ENCODE data around the gene NOXO1.

NOXO1 gene

DNA sequence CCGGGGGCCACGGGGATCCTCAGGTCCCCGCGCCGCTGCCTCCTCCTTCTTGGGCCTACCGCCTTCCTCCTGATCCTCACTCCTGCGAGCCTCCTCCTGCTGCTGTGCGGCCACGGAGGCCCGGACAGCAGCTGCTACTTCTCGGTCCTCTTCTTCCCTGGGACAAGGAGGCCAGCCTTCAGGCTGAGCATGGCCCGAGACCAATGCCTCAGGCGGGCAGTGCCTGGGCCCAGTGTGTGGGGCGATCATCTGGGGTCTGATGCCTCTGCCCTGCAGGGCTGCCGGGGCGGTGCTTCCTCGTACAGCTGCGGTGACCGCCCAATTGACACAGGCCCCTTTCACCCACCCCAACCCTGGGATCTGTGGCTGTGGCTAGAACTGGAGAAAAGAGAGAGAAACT is 19.8 kb upstream of the NOXO1 start:
- no peak for DNase-seq
- no peaks in the 10 kb centered on the region for H3K27me3 Mint-ChIP-seq (ENCODE audit: low read depth, poor library complexity)
- TF ChIP-seq, protein P1, sequence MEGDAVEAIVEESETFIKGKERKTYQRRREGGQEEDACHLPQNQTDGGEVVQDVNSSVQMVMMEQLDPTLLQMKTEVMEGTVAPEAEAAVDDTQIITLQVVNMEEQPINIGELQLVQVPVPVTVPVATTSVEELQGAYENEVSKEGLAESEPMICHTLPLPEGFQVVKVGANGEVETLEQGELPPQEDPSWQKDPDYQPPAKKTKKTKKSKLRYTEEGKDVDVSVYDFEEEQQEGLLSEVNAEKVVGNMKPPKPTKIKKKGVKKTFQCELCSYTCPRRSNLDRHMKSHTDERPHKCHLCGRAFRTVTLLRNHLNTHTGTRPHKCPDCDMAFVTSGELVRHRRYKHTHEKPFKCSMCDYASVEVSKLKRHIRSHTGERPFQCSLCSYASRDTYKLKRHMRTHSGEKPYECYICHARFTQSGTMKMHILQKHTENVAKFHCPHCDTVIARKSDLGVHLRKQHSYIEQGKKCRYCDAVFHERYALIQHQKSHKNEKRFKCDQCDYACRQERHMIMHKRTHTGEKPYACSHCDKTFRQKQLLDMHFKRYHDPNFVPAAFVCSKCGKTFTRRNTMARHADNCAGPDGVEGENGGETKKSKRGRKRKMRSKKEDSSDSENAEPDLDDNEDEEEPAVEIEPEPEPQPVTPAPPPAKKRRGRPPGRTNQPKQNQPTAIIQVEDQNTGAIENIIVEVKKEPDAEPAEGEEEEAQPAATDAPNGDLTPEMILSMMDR (IDR thresholded peaks at IDR 0.05): no peak
- H3K9me3 Mint-ChIP-seq: no peaks in the 10 kb centered on the region
- H3K27ac Mint-ChIP-seq: no peak overlapping the region
- no peak overlapping the region for H3K4me3 Mint-ChIP-seq
- H3K4me1 Mint-ChIP-seq: peaks cover 17% of the 10 kb centered on the region
- H3K36me3 Mint-ChIP-seq (ENCODE audit: low read depth): peaks cover 21% of the 10 kb centered on the region

DNA sequence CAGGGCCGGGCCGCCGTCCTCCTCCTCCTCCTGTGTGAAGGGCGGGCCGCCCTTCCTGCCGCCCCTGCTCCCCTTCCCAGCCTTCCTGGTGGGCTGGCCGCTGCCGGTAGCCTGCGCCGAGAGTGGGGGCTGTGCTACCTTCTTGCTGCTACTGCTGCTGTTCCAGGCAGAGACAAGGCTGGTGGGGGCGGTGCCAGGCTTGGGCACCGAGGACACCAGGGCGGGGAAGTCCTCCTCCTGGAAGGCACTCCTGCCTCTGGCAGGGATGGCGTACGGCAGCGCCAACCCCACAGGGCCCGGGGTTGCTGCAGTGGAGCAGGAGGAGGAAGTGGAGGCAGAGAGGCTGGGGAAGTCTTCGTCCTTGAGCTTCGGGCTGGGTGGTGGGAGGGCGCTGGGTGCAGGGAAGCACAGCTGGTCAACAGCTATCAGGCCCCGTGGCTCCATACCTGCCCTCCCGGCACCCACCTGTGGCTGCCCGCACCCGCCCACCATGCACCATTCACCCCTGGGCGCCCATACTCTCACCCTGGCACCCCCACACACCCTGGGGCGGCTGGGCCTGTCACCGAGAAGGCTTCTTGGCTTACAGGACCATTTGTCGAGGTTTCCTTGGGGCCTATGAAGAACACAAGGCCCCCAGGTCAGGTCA is 18.7 kb upstream of the NOXO1 start:
- peaks cover 28% of the 10 kb centered on the region for H3K36me3 Mint-ChIP-seq (ENCODE audit: low read depth)
- DNase-seq: no peak
- no peaks in the 10 kb centered on the region for H3K9me3 Mint-ChIP-seq
- H3K27me3 Mint-ChIP-seq (ENCODE audit: low read depth, poor library complexity): no peaks in the 10 kb centered on the region
- TF ChIP-seq, protein P1 (IDR thresholded peaks at IDR 0.05): no peak
- no peak overlapping the region for H3K27ac Mint-ChIP-seq
- H3K4me1 Mint-ChIP-seq: peaks cover 9% of the 10 kb centered on the region
- H3K4me3 Mint-ChIP-seq: no peak overlapping the region

DNA sequence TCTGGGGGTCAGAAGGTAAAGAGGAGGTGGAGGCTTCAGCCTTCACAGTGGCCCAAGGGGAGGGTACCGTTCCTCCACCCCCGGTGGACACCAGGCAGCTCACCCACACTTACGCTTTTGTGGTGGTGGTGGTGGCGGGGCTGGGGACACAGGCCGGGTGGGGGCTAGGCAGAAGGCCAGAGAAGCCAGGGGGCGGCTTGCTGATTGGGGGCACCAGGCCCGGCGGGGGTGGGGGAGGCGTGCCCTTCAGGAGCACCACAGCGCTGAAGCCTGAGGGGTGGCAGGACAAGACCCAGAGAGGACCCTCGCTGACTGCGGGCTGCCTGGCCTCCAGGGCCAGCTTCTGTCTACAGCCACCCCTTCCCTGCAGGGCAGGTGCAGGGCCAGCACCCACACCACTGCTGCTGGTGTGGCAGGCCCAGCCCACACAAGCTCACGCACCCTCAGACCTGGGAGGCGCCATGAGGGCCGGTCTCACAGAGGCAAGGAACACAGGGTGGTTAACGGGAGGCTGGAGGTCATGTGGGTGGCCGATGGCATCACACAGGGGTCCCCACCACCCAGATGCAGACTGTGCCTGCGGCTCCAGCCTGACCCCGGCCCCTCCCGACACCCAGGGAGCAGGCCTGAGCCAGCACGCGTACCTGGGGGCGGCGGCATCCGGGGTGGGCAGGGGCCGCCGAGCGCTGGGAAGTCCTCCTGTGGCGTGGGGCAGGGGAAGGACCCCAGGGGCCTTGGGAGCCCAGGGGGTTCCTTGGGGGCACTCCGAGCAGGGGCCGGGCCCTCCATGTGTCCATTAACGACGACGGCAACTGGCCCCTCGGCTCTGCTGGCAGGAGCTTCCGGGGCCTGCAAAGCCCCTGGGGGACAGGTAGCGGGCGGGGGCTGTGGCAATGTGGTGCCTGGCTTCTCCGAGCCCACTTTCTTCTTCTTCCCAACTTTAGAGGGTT is 17.9 kb upstream of the NOXO1 start:
- DNase-seq: no peak
- Mint-ChIP-seq H3K27me3 (ENCODE audit: low read depth, poor library complexity) (peaks cover 1% of the 10 kb centered on the region), H3K4me1 (peaks cover under 1% of the 10 kb centered on the region), H3K27ac (no peak overlapping the region), H3K36me3 (ENCODE audit: low read depth) (peaks cover 28% of the 10 kb centered on the region), H3K4me3 (no peak overlapping the region), H3K9me3 (no peaks in the 10 kb centered on the region)
- TF ChIP-seq, protein P1 (IDR thresholded peaks at IDR 0.05): no peak

DNA sequence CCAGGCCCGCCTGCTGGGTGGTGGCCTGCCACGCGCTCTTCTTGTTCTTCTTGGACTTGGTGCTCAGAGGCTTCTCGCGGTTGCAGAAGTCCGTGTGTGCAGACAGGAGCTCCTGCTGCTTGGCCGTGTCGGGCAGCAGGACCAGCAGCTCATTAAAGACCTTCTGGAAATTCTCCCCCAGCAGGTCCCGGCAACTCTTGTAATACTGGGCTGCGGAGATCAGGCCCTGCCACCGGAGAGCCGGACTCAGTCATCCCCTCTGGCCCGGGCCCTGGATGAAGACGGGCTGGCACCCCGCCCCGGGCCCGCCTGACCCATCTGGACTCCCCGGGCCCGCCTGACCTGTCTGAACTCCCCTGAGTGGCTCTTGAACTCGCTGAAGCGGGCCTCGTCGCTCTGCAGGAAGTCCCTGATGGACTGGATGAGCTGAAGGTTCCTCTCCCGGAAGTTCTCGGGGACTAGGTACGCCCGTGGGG is 17.1 kb upstream of the NOXO1 start:
- Mint-ChIP-seq H3K27ac (no peak overlapping the region), H3K4me1 (peaks cover 3% of the 10 kb centered on the region), H3K36me3 (ENCODE audit: low read depth) (peaks cover 28% of the 10 kb centered on the region), H3K4me3 (no peak overlapping the region), H3K9me3 (no peaks in the 10 kb centered on the region), H3K27me3 (ENCODE audit: low read depth, poor library complexity) (peaks cover 7% of the 10 kb centered on the region)
- TF ChIP-seq, protein P1 (IDR thresholded peaks at IDR 0.05): no peak
- no peak for DNase-seq

DNA sequence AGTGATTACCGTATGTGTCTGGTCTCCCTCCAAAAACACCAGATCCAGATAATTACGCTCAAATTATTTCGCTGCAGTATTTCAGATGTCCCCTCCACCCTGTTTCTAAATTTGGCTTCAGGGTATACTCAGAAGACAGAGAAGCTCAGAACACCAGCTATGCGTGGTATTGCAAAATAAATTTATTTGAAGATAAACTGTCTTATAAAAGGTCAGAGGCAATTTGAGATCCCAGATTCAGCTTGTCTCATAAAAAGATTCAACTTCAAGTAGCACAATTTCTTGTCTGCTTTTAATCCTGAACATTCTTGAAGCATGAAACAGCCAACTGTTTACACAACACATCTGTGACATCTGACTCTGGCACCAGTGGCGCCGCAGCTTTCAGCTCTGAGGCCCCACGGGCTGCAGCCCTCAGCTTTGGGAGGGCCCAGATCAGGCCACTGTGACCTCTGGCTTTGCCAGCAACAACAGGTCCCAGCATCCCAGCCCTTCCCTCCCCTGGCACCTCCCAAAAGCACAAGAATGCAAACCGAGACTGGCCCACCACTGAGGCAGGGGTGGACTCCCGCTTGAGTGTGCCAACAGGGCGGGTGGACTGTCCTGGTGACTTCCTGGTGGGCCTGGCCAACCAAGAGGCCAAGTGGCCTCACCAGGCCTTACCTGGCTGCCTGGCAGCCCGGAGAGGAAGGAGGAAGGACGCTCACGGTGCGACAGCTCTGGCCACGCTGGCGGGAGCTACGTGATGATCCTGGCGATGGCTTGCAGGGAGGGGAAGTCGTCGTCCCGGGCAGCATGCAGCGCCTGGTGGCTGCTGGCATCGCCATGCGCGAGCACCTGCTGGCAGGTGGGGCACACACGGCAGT is 16.5 kb upstream of the NOXO1 start:
- peaks cover 11% of the 10 kb centered on the region for H3K27me3 Mint-ChIP-seq (ENCODE audit: low read depth, poor library complexity)

More for the DNA sequence above, 16.5 kb upstream of the NOXO1 start:
- Mint-ChIP-seq H3K27ac (no peak overlapping the region), H3K4me1 (peaks cover 3% of the 10 kb centered on the region), H3K4me3 (no peak overlapping the region), H3K36me3 (ENCODE audit: low read depth) (peaks cover 28% of the 10 kb centered on the region), H3K9me3 (no peaks in the 10 kb centered on the region)
- TF ChIP-seq, protein P1 (IDR thresholded peaks at IDR 0.05): no peak
- no peak for DNase-seq

All from nephron progenitor cell (in vitro differentiated cells).